Measurements from ENCODE around the gene PAQR3.

GRCh38 chr4:78975865-78976264, 36.6 kb upstream of the PAQR3 start:
- no peak for TF ChIP-seq CTCF (IDR thresholded peaks at IDR 0.05)
- TF ChIP-seq POLR2A (IDR thresholded peaks at IDR 0.05): no peak
